Measurements from ENCODE around the gene GBF1.

The GBF1 gene

DNA sequence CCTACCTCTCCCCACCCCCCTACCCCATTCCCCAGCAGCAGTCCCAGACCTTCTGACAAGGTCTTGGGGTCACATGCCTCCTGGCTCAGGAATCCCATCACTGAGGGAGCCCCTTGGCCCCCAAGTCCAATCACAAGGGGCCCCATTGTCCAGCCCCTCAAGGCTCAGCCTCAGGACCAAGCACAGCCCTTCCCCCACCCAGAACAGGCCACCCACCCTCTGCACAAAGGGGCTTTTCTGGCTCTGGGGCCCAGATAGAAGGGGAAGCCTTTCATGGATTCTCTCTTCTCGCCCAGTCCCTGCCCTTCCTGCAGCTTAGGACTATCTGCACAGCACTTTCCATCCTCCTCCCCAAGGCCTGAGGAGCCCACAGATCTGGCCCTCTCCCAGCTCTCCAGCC, 180.1 kb downstream of the GBF1 start:
- Histone ChIP-seq H2BK12ac (ENCODE audit: low read length) (no peak overlapping the region), H2AK5ac (ENCODE audit: low read depth, low read length) (no peak overlapping the region), H2BK5ac (ENCODE audit: low read length) (no peak overlapping the region), H3K9ac (ENCODE audit: low read depth, low read length, poor library complexity) (no peak overlapping the region), H2BK15ac (ENCODE audit: low read length) (no peak overlapping the region), H3K23ac (ENCODE audit: low read depth, low read length, poor library complexity) (no peak overlapping the region), H3K4me2 (ENCODE audit: insufficient read depth, low read length, poor library complexity, severe bottlenecking) (no peak overlapping the region), H3K9me3 (replicated peaks in 1 of 2; ENCODE audit: control insufficient read depth in 2 of 2, insufficient read depth in 1 of 2, low read depth in 1 of 2, low read length in 2 of 2) (no peaks in the 10 kb centered on the region), H3K4ac (ENCODE audit: low read length) (no peak overlapping the region), H3K4me3 (ENCODE audit: low read length in 2 of 2) (no peak overlapping the region), H4K91ac (ENCODE audit: low read depth, low read length, poor library complexity) (no peak overlapping the region), H3K4me1 (ENCODE audit: control insufficient read depth in 2 of 2, insufficient read depth in 1 of 2, low read depth in 1 of 2, low read length in 2 of 2) (peaks cover 14% of the 10 kb centered on the region in 2 donors), H3K79me1 (ENCODE audit: low read depth, low read length) (no peaks in the 10 kb centered on the region), H4K8ac (ENCODE audit: low read depth, low read length) (no peak overlapping the region), H2AFZ (ENCODE audit: low read length) (no peak overlapping the region), H3K36me3 (replicated peaks in 1 of 2; ENCODE audit: control insufficient read depth in 2 of 2, insufficient read depth in 2 of 2, low read length in 2 of 2) (peaks cover 11 to 34% of the 10 kb centered on the region in 2 donors), H3K14ac (ENCODE audit: low read length) (no peak overlapping the region), H3K27me3 (ENCODE audit: control insufficient read depth in 3 of 3, insufficient read depth in 3 of 3, low read depth in 1 of 3, low read length in 3 of 3) (peaks cover 0 to 12% (median 0%) of the 10 kb centered on the region in 3 experiments), H3K27ac (replicated peaks; ENCODE audit: low read length) (no peak overlapping the region), H2BK120ac (ENCODE audit: low read depth, low read length) (no peak overlapping the region), H3K18ac (ENCODE audit: low read length) (no peak overlapping the region)
- WGBS, 2 donors (ENCODE audit: extremely low coverage in 2 of 2, insufficient read length in 2 of 2, insufficient replicate concordance in 1 of 2): no CpG with 5 or more reads among the region's 1 CpG
- no peak for DNase-seq (ENCODE audit: low spot score)

DNA sequence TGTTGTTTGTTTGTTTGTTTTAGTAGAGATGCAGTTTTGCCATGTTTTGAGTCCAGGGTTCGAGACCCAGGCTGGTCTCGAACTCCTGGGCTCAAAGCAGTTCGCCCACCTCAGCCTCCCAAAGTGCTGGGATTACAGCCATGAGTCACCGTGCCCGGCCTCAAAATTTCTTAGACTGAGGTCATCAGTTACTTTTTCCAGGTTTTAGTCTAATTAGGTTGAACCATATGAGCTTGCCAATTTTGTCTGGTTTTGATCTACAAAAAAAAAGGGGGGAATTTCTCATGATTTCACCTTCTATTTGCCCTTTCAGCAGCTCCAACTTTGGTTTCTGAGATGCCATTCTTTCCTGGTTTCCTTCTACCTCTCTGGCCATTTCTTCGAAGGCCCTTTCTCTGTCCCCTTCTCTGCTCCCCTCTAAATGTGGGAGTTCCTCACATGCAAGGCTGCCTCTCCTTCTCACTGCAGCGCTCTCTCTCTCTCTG, 181.5 kb downstream of the GBF1 start:
- Histone ChIP-seq H4K8ac (ENCODE audit: low read depth, low read length) (no peak overlapping the region), H3K27ac (replicated peaks; ENCODE audit: low read length) (no peak overlapping the region), H2BK12ac (ENCODE audit: low read length) (no peak overlapping the region), H3K9me3 (replicated peaks in 1 of 2; ENCODE audit: control insufficient read depth in 2 of 2, insufficient read depth in 1 of 2, low read depth in 1 of 2, low read length in 2 of 2) (no peaks in the 10 kb centered on the region), H3K18ac (ENCODE audit: low read length) (no peak overlapping the region), H3K4me3 (ENCODE audit: low read length in 2 of 2) (no peak overlapping the region), H2AFZ (ENCODE audit: low read length) (no peak overlapping the region), H4K91ac (ENCODE audit: low read depth, low read length, poor library complexity) (no peak overlapping the region), H3K9ac (ENCODE audit: low read depth, low read length, poor library complexity) (no peak overlapping the region), H3K27me3 (ENCODE audit: control insufficient read depth in 3 of 3, insufficient read depth in 3 of 3, low read depth in 1 of 3, low read length in 3 of 3) (peaks cover 0 to 7% (median 0%) of the 10 kb centered on the region in 3 experiments), H2AK5ac (ENCODE audit: low read depth, low read length) (no peak overlapping the region), H2BK5ac (ENCODE audit: low read length) (no peak overlapping the region), H3K79me1 (ENCODE audit: low read depth, low read length) (no peaks in the 10 kb centered on the region), H3K4me1 (ENCODE audit: control insufficient read depth in 2 of 2, insufficient read depth in 1 of 2, low read depth in 1 of 2, low read length in 2 of 2) (peaks cover 16% of the 10 kb centered on the region in 2 donors), H3K23ac (ENCODE audit: low read depth, low read length, poor library complexity) (no peak overlapping the region), H3K4ac (ENCODE audit: low read length) (no peak overlapping the region), H3K36me3 (replicated peaks in 1 of 2; ENCODE audit: control insufficient read depth in 2 of 2, insufficient read depth in 2 of 2, low read length in 2 of 2) (peaks cover 11 to 39% of the 10 kb centered on the region in 2 donors), H2BK120ac (ENCODE audit: low read depth, low read length) (no peak overlapping the region), H2BK15ac (ENCODE audit: low read length) (no peak overlapping the region), H3K4me2 (ENCODE audit: insufficient read depth, low read length, poor library complexity, severe bottlenecking) (no peak overlapping the region), H3K14ac (ENCODE audit: low read length) (no peak overlapping the region)
- no CpG with 5 or more reads among the region's 7 CpGs for WGBS, 2 donors (ENCODE audit: extremely low coverage in 2 of 2, insufficient read length in 2 of 2, insufficient replicate concordance in 1 of 2)
- no peak for DNase-seq (ENCODE audit: low spot score)

DNA sequence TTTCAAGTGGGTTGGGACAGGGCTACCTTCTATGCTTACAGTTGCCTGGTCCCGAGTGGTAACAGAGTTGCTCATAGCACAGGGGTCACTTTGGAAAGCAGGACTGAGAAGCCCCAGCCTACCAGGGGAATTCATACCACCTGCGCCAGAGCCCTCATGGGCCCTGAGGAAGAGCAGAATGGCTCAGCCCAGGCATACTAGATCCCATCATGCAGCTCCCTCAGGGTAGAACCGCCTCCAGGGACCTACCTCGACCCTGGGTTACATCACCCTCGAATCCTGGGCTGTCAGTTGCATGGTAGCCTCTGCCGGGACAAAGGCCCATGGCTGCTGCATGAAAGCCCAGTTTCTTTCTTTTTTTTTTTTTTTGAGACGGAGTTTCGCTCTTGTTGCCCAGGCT, 184.1 kb downstream of the GBF1 start:
- no peak overlapping the region for H3K9ac ChIP-seq (ENCODE audit: low read depth, low read length, poor library complexity)
- H2BK15ac ChIP-seq (ENCODE audit: low read length): no peak overlapping the region
- H3K9me3 ChIP-seq (replicated peaks in 1 of 2; ENCODE audit: control insufficient read depth in 2 of 2, insufficient read depth in 1 of 2, low read depth in 1 of 2, low read length in 2 of 2): peaks cover 0 to 2% of the 10 kb centered on the region in 2 donors
- H3K4ac ChIP-seq (ENCODE audit: low read length): no peak overlapping the region
- H3K27ac ChIP-seq (replicated peaks; ENCODE audit: low read length): no peak overlapping the region
- no peak for DNase-seq (ENCODE audit: low spot score)
- H3K18ac ChIP-seq (ENCODE audit: low read length): no peak overlapping the region
- H2BK12ac ChIP-seq (ENCODE audit: low read length): no peak overlapping the region
- no peak overlapping the region for H3K23ac ChIP-seq (ENCODE audit: low read depth, low read length, poor library complexity)
- H3K79me1 ChIP-seq (ENCODE audit: low read depth, low read length): no peaks in the 10 kb centered on the region
- no peak overlapping the region for H4K91ac ChIP-seq (ENCODE audit: low read depth, low read length, poor library complexity)
- no peak overlapping the region for H2AFZ ChIP-seq (ENCODE audit: low read length)
- H3K27me3 ChIP-seq (ENCODE audit: control insufficient read depth in 3 of 3, insufficient read depth in 3 of 3, low read depth in 1 of 3, low read length in 3 of 3): peaks cover 0 to 9% (median 0%) of the 10 kb centered on the region in 3 experiments
- peaks cover 10 to 18% of the 10 kb centered on the region in 2 donors for H3K4me1 ChIP-seq (ENCODE audit: control insufficient read depth in 2 of 2, insufficient read depth in 1 of 2, low read depth in 1 of 2, low read length in 2 of 2)
- no CpG with 5 or more reads among the region's 8 CpGs for WGBS, 2 donors (ENCODE audit: extremely low coverage in 2 of 2, insufficient read length in 2 of 2, insufficient replicate concordance in 1 of 2)
- no peak overlapping the region for H2AK5ac ChIP-seq (ENCODE audit: low read depth, low read length)
- H2BK120ac ChIP-seq (ENCODE audit: low read depth, low read length): no peak overlapping the region
- no peak overlapping the region for H3K14ac ChIP-seq (ENCODE audit: low read length)
- H3K4me3 ChIP-seq (ENCODE audit: low read length in 2 of 2): no peak overlapping the region
- H3K36me3 ChIP-seq (replicated peaks in 1 of 2; ENCODE audit: control insufficient read depth in 2 of 2, insufficient read depth in 2 of 2, low read length in 2 of 2): peaks cover 0 to 15% of the 10 kb centered on the region in 2 donors
- H4K8ac ChIP-seq (ENCODE audit: low read depth, low read length): no peak overlapping the region
- H3K4me2 ChIP-seq (ENCODE audit: insufficient read depth, low read length, poor library complexity, severe bottlenecking): no peak overlapping the region
- H2BK5ac ChIP-seq (ENCODE audit: low read length): no peak overlapping the region

DNA sequence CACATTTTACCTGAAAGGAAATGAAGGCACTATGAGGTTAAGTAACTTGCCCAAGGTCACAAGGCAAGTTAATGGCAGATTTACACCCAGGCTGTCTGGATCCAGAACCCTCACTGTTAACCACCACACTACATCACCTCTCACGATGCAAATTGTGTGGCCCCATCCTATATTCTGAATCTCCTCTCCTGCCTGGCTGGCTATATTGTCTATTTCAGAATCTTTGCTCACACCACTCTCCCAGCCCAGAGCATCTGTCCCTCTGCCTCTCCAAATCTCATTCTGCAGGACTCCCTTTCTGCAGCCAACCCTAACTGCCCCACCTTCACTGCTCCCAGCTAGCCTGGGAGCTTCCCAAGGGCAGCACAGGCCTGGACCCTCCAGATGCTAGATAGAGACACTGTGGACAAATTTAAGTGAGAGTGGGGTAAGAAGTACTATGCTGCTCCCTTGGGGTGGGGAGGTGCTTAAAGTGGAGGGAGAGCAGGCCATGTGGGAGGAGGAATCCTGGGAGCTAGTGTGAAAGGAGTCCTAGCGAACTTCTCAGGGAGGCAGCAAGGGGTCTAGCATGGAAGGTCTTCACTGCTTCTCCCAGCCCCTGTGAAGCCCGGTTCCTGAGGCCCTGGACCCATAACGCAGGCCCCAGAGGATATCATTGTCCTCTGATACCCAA, 186.3 kb downstream of the GBF1 start:
- peaks cover 0 to 2% of the 10 kb centered on the region in 2 donors for H3K9me3 ChIP-seq (replicated peaks in 1 of 2; ENCODE audit: control insufficient read depth in 2 of 2, insufficient read depth in 1 of 2, low read depth in 1 of 2, low read length in 2 of 2)
- DNase-seq (ENCODE audit: low spot score): no peak
- peaks cover 11 to 27% of the 10 kb centered on the region in 2 donors for H3K4me1 ChIP-seq (ENCODE audit: control insufficient read depth in 2 of 2, insufficient read depth in 1 of 2, low read depth in 1 of 2, low read length in 2 of 2)
- no peak overlapping the region for H3K4ac ChIP-seq (ENCODE audit: low read length)
- no CpG with 5 or more reads among the region's 4 CpGs for WGBS, 2 donors (ENCODE audit: extremely low coverage in 2 of 2, insufficient read length in 2 of 2, insufficient replicate concordance in 1 of 2)
- no peak overlapping the region for H2BK12ac ChIP-seq (ENCODE audit: low read length)
- H3K9ac ChIP-seq (ENCODE audit: low read depth, low read length, poor library complexity): peak overlapping the region; percentile 94
- H3K27ac ChIP-seq (replicated peaks; ENCODE audit: low read length): peak overlapping the region; percentile 16
- no peak overlapping the region for H4K8ac ChIP-seq (ENCODE audit: low read depth, low read length)
- H2AFZ ChIP-seq (ENCODE audit: low read length): peak overlapping the region; percentile 80
- H3K18ac ChIP-seq (ENCODE audit: low read length): peak overlapping the region; percentile 4
- H2AK5ac ChIP-seq (ENCODE audit: low read depth, low read length): peak overlapping the region; percentile 2
- H3K4me3 ChIP-seq (ENCODE audit: low read length in 2 of 2): peak overlapping the region; percentile 85 to 96
- no peak overlapping the region for H2BK120ac ChIP-seq (ENCODE audit: low read depth, low read length)
- no peaks in the 10 kb centered on the region for H3K79me1 ChIP-seq (ENCODE audit: low read depth, low read length)
- H2BK15ac ChIP-seq (ENCODE audit: low read length): no peak overlapping the region
- H3K27me3 ChIP-seq (ENCODE audit: control insufficient read depth in 3 of 3, insufficient read depth in 3 of 3, low read depth in 1 of 3, low read length in 3 of 3): peaks cover 0 to 15% (median 0%) of the 10 kb centered on the region in 3 experiments
- peak overlapping the region; percentile 74 for H3K4me2 ChIP-seq (ENCODE audit: insufficient read depth, low read length, poor library complexity, severe bottlenecking)
- H3K14ac ChIP-seq (ENCODE audit: low read length): no peak overlapping the region
- no peak overlapping the region for H3K23ac ChIP-seq (ENCODE audit: low read depth, low read length, poor library complexity)
- peaks cover 0 to 6% of the 10 kb centered on the region in 2 donors for H3K36me3 ChIP-seq (replicated peaks in 1 of 2; ENCODE audit: control insufficient read depth in 2 of 2, insufficient read depth in 2 of 2, low read length in 2 of 2)
- H2BK5ac ChIP-seq (ENCODE audit: low read length): no peak overlapping the region
- no peak overlapping the region for H4K91ac ChIP-seq (ENCODE audit: low read depth, low read length, poor library complexity)
